Sigmoid colon (tissue), 4 donors: ENCODE results near the gene CYFIP2.

Experiments used
- POLR2AphosphoS5 ChIP-seq, 4 donors: sonication (generic); formaldehyde crosslinking; IDR thresholded peaks; one replicate each; pipeline ENCODE4 v1.6.1; 2017; ENCODE audit warnings: antibody characterized with exemption in 4 of 4
- TF ChIP-seq, protein P1 (sequence below), 4 experiments: fragments of 450-650 bp in 3 of 4; fragments of 200-600 bp in 1 of 4; IDR thresholded peaks; one replicate each; pipeline ENCODE4 v1.5.1; 2016 to 2019; ENCODE audit warnings: antibody characterized with exemption in 4 of 4, mild to moderate bottlenecking in 3 of 4, moderate library complexity in 2 of 4

DNA sequence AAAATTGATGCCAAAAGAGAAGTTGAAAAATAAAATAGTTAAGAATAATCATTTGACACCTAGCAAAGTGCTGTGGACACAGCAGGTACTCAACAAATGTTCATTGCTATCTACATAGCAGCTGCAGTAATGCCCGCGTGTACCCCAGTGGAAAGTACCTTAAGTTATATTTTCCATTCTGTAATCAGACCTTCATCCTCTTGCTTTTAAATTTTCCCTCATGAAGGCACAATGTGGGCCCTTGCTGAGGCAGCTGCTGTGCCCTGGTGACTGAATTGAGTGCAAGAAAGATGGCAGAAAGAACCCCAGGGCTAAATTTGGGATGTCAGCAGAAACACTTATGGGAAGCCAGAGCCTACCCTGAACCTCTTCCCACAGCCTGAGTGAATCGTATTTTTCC is 65.9 kb downstream of the CYFIP2 start:
- TF ChIP-seq POLR2AphosphoS5 (IDR thresholded peaks at IDR 0.05) = no peak
- TF ChIP-seq, protein P1, sequence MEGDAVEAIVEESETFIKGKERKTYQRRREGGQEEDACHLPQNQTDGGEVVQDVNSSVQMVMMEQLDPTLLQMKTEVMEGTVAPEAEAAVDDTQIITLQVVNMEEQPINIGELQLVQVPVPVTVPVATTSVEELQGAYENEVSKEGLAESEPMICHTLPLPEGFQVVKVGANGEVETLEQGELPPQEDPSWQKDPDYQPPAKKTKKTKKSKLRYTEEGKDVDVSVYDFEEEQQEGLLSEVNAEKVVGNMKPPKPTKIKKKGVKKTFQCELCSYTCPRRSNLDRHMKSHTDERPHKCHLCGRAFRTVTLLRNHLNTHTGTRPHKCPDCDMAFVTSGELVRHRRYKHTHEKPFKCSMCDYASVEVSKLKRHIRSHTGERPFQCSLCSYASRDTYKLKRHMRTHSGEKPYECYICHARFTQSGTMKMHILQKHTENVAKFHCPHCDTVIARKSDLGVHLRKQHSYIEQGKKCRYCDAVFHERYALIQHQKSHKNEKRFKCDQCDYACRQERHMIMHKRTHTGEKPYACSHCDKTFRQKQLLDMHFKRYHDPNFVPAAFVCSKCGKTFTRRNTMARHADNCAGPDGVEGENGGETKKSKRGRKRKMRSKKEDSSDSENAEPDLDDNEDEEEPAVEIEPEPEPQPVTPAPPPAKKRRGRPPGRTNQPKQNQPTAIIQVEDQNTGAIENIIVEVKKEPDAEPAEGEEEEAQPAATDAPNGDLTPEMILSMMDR (IDR thresholded peaks at IDR 0.05) = no peak
